Endothelial cell of umbilical vein (primary cell): ENCODE measurements around the gene AKAP6. TPM values are rescaled to one million over a fixed set of nuclear protein-coding genes. Genes with fewer than 3 reads are reported as not detected.

Source experiments
- BruUV-seq: library from RNA; stranded (reverse); fragments of 400-500 nt; replicated peaks from 2 replicates; lab custom pipeline; 2021; lab: Mats Ljungman, UMichigan
- CTCF ChIA-PET: fragments of 300-600, 350-600 bp; sonication (Branson Sonifier 250); formaldehyde crosslinking; loops from one replicate; lab custom pipeline; 2021; ENCODE audit warnings: antibody characterized with exemption, inconsistent platforms; lab: Charles Lee
- POLR2A ChIA-PET: fragments of 300-600, 350-600 bp; sonication (Branson Sonifier 250); formaldehyde crosslinking; loops from one replicate; lab custom pipeline; 2021; ENCODE audit warnings: antibody characterized with exemption, inconsistent platforms; lab: Charles Lee
- DNase-seq: peaks from one replicate; pipeline ENCODE4 v3.0.0-alpha.2; 2011; ENCODE audit warnings: low read depth, low spot score
- FAIRE-seq: peaks from 2 replicates; lab custom pipeline; 2011; peaks lifted over from hg19 to GRCh38; lab: Jason Lieb, UNC
- H2AFZ ChIP-seq: 2 replicates; pipeline ENCODE4 v1.6.0; 2012; ENCODE audit warnings: low read depth, low read length, control low read depth, inconsistent platforms
- H3K27ac ChIP-seq: 2 replicates; pipeline ENCODE4 v1.5.1; 2011; ENCODE audit warnings: low read depth, mild to moderate bottlenecking, control low read depth, low read length, moderate library complexity; ENCODE audit not compliant: insufficient read depth
- H3K27me3 ChIP-seq, 2 experiments: 2 replicates each; pipeline versions ENCODE4 v1.6.0 to v1.6.1; 2011; ENCODE audit warnings: low read length in 2 of 2, mixed read lengths in 1 of 2; ENCODE audit not compliant: control insufficient read depth in 2 of 2, insufficient read depth in 2 of 2
- H3K36me3 ChIP-seq, 2 experiments: 2 replicates in 1 of 2; 3 replicates in 1 of 2; pipeline ENCODE4 v1.5.1; 2011; ENCODE audit warnings: low read length in 2 of 2, mild to moderate bottlenecking in 1 of 2, moderate library complexity in 1 of 2; ENCODE audit not compliant: control insufficient read depth in 2 of 2, insufficient read depth in 2 of 2; ENCODE audit errors: extremely low read depth in 1 of 2
- H3K4me1 ChIP-seq: 3 replicates; pipeline ENCODE4 v1.5.1; 2011; ENCODE audit warnings: mild to moderate bottlenecking, low read length; ENCODE audit not compliant: control insufficient read depth, insufficient read depth; ENCODE audit errors: extremely low read depth
- H3K4me2 ChIP-seq: 2 replicates; pipeline ENCODE4 v1.6.1; 2011; ENCODE audit warnings: low read length, control low read depth, mixed read lengths; ENCODE audit not compliant: insufficient read depth
- H3K4me3 ChIP-seq, 3 experiments: fragments of 200-600 bp in 1 of 3; sonication (generic), shearing (Covaris generic) in 1 of 3; replicated peaks in 1 of 3; 2 replicates each; pipeline ENCODE4 v1.5.1; 2011 to 2016; ENCODE audit warnings: control low read depth in 3 of 3, low read length in 3 of 3, mild to moderate bottlenecking in 2 of 3, inconsistent platforms in 1 of 3, low read depth in 1 of 3, moderate library complexity in 1 of 3; ENCODE audit not compliant: insufficient read depth in 1 of 3
- H3K79me2 ChIP-seq: 2 replicates; pipeline ENCODE4 v1.6.0; 2012; ENCODE audit warnings: low read length, inconsistent platforms; ENCODE audit not compliant: control insufficient read depth, insufficient read depth
- H3K9ac ChIP-seq: replicated peaks from 2 replicates; pipeline ENCODE3; 2011; ENCODE audit warnings: low read length, control low read depth; ENCODE audit not compliant: insufficient read depth; ENCODE audit errors: extremely low read depth
- H3K9me1 ChIP-seq: replicated peaks from 3 replicates; pipeline ENCODE4 v1.6.0; 2011; ENCODE audit warnings: mild to moderate bottlenecking, low read length; ENCODE audit not compliant: control insufficient read depth, insufficient read depth; ENCODE audit errors: extremely low read depth
- H3K9me3 ChIP-seq: replicated peaks from 2 replicates; pipeline ENCODE4 v1.5.1; 2012; ENCODE audit warnings: low read length, inconsistent platforms; ENCODE audit not compliant: control insufficient read depth, insufficient read depth
- H4K20me1 ChIP-seq: replicated peaks from 2 replicates; pipeline ENCODE3; 2011; ENCODE audit warnings: mild to moderate bottlenecking, low read length; ENCODE audit not compliant: control insufficient read depth, insufficient read depth; ENCODE audit errors: extremely low read depth
- EZH2 ChIP-seq: IDR thresholded peaks from 2 replicates; pipeline ENCODE4 v1.6.1; 2012; ENCODE audit warnings: borderline replicate concordance, low read depth, mild to moderate bottlenecking, moderate library complexity, low read length, inconsistent platforms; ENCODE audit not compliant: severe bottlenecking
- FOS ChIP-seq: IDR thresholded peaks from 2 replicates; pipeline ENCODE4 v1.6.1; 2011; ENCODE audit warnings: mild to moderate bottlenecking, low read length, moderate library complexity, borderline replicate concordance; ENCODE audit not compliant: insufficient read depth
- GATA2 ChIP-seq: IDR thresholded peaks from 2 replicates; pipeline ENCODE4 v1.7.0; 2011; ENCODE audit warnings: low read depth, mild to moderate bottlenecking, moderate library complexity, mixed read lengths, low read length; ENCODE audit not compliant: insufficient read length, insufficient read depth
- JUN ChIP-seq: IDR thresholded peaks from 2 replicates; pipeline ENCODE4 v1.6.1; 2011; ENCODE audit warnings: borderline replicate concordance, low read depth; ENCODE audit not compliant: insufficient read length, insufficient read depth
- MYC ChIP-seq: IDR thresholded peaks from one replicate; pipeline ENCODE4 v1.6.1; 2011; ENCODE audit warnings: mild to moderate bottlenecking, low read depth, low read length
- POLR2A ChIP-seq: IDR thresholded peaks from 2 replicates; pipeline ENCODE4 v1.6.1; 2012; ENCODE audit warnings: low read depth, mild to moderate bottlenecking, control low read depth, low read length
- POLR2AphosphoS5 ChIP-seq: IDR thresholded peaks from 2 replicates; pipeline ENCODE4 v1.6.1; 2012; ENCODE audit warnings: low read depth, mild to moderate bottlenecking, control low read depth, low read length, moderate library complexity; ENCODE audit not compliant: insufficient read depth
- dilution Hi-C: fragments of 300-500 bp; cut with MboI; formaldehyde crosslinking; loops from one replicate; pipeline ENCODE4 v1.15.0; 2019; ENCODE audit warnings: low sequenced_read_pairs; ENCODE audit not compliant: extremely low pct_ligation_motif_present
- intact Hi-C: fragments of 100-400 bp; cut with micrococcal nuclease; formaldehyde crosslinking; loops from one replicate; pipeline ENCODE4 v1.10.0; 2022
- polyA plus RNA-seq, 4 experiments: library from polyadenylated mRNA; depleted of rRNA in 3 of 4; stranded (reverse) in 3 of 4; unstranded in 1 of 4; fragments of >200 nt; gene quantifications; 2 replicates each; pipeline versions ENCODE4 v1.2.1 to v1.2.3, GENCODE V29; 2011 to 2012; ENCODE audit warnings: missing spikeins in 1 of 4
- total RNA-seq: library from RNA; stranded (reverse); gene quantifications from 2 replicates; pipeline ENCODE4 v1.2.3, GENCODE V29; 2021
- TF ChIP-seq, protein P1 (sequence below): IDR thresholded peaks from 2 replicates; pipeline ENCODE4 v1.6.1; 2011; ENCODE audit not compliant: insufficient read depth, insufficient read length
- TF ChIP-seq, protein P2 (sequence below), 2 donors: IDR thresholded peaks; 1 replicate in 1 of 2; 2 replicates in 1 of 2; pipeline ENCODE4 v1.5.1; 2011; ENCODE audit warnings: low read length in 2 of 2, mild to moderate bottlenecking in 2 of 2, moderate library complexity in 2 of 2, control low read depth in 1 of 2, inconsistent platforms in 1 of 2, low read depth in 1 of 2; ENCODE audit not compliant: insufficient read depth in 1 of 2; ENCODE audit errors: extremely low read depth in 1 of 2

The AKAP6 gene
- total and polyA plus RNA-seq, 2 donors (not counting 3 experiments of a cell fraction or from before 2014, with no cell fraction given), result 0.03 to 0.49 TPM

DNA sequence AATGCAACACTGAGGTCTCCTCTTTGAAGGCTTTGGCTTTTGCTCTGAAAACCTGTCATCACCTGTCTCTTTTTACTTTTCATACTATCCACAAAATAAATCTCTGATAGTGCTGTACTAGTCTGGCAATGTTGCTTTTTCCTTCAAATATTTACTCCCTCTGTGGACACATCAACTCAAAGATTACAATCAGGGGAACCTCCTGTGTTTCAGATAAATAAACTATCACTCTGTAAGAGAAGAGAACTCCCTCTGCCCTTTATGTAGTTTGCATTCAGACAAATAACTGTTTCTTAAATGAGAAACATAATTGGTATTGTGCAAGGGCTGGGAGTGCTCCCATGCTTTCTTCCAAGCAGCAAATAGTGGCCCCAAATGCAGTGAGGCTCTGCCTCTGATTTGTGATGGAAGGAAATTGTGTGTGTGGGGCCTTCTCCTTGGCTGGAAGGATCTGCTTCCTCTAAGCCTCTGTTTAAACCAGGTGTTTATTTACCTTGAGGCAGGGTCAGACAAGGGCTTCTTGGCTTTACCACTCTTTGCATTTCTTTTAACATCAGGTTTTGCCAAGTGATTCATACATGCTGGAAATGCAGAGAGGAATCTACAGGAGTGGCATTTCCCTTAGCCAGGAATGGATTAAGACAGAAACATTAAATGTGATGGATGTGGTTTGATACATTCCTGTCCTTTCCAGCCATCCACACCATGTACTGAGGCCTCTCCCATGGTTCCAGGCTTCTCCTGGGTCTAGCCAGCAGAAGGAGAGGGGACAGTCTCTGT lies 69.0 kb downstream of the AKAP6 start:
- TF ChIP-seq POLR2A, result no peak
- no peak for TF ChIP-seq MYC
- dilution Hi-C loops, result no loop called here
- no peak overlapping the region for H3K27ac ChIP-seq
- ChIA-PET CTCF (no interaction called here), POLR2A (no interaction called here)
- intact Hi-C loops, result no loop called here
- no peaks in the 10 kb centered on the region for H3K9me3 ChIP-seq
- H3K4me2 ChIP-seq, result no peak overlapping the region
- H2AFZ ChIP-seq, result peak overlapping the region; percentile 52
- no peaks in the 10 kb centered on the region for H3K27me3 ChIP-seq
- no peaks in the 10 kb centered on the region for H3K4me1 ChIP-seq
- H3K9ac ChIP-seq, result no peak overlapping the region
- no peaks in the 10 kb centered on the region for H3K79me2 ChIP-seq
- no peak overlapping the region for H3K4me3 ChIP-seq
- FAIRE-seq (peak; percentile 60), DNase-seq (peak; percentile 57)
- no TSS peak for BruUV-seq
- H3K36me3 ChIP-seq, result no peaks in the 10 kb centered on the region
- H4K20me1 ChIP-seq, result no peaks in the 10 kb centered on the region
- no peaks in the 10 kb centered on the region for H3K9me1 ChIP-seq

DNA sequence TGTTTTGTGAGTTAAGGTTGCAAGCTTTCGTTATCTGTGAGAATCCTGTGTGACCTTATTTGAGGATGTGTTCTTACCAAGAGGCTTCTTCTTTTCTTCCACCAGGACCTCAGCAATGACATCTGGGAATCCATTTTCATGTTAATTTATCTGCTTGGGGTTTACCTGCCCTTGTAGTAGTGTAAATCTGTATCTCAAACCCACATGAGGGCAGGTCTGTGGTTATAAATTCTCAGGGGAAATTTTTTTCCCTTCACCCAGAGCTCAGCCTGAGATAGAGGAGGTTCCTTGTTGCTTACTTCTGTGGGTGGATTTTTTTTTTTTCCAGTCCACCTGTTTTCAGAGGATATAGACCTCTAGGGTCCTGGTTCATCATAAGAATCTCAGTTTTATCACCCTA lies 70.8 kb downstream of the AKAP6 start:
- BruUV-seq, result no TSS peak
- Histone ChIP-seq H3K9ac (no peak overlapping the region), H3K9me1 (no peaks in the 10 kb centered on the region), H3K9me3 (no peaks in the 10 kb centered on the region), H3K79me2 (no peaks in the 10 kb centered on the region), H2AFZ (no peak overlapping the region), H3K27me3 (no peaks in the 10 kb centered on the region), H3K4me1 (no peaks in the 10 kb centered on the region), H3K36me3 (no peaks in the 10 kb centered on the region), H3K27ac (no peak overlapping the region), H3K4me3 (no peak overlapping the region), H4K20me1 (no peaks in the 10 kb centered on the region), H3K4me2 (no peak overlapping the region)
- ChIA-PET CTCF (interaction anchor here (0.9 to 1.5 kb wide), 3 partner anchors 14 to 32 kb away, joined by 3 to 5 read pairs (median 5); no protein-coding TSS in a partner anchor), POLR2A (no interaction called here)
- dilution Hi-C loops, result no loop called here
- no peak for DNase-seq
- FAIRE-seq, result no peak
- intact Hi-C loops, result no loop called here
- TF ChIP-seq MYC (no peak), JUN (no peak), GATA2 (no peak), POLR2AphosphoS5 (no peak), EZH2 (no peak), FOS (no peak), POLR2A (no peak)
- TF ChIP-seq, protein P1, sequence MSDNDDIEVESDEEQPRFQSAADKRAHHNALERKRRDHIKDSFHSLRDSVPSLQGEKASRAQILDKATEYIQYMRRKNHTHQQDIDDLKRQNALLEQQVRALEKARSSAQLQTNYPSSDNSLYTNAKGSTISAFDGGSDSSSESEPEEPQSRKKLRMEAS, result no peak
- TF ChIP-seq, protein P2, sequence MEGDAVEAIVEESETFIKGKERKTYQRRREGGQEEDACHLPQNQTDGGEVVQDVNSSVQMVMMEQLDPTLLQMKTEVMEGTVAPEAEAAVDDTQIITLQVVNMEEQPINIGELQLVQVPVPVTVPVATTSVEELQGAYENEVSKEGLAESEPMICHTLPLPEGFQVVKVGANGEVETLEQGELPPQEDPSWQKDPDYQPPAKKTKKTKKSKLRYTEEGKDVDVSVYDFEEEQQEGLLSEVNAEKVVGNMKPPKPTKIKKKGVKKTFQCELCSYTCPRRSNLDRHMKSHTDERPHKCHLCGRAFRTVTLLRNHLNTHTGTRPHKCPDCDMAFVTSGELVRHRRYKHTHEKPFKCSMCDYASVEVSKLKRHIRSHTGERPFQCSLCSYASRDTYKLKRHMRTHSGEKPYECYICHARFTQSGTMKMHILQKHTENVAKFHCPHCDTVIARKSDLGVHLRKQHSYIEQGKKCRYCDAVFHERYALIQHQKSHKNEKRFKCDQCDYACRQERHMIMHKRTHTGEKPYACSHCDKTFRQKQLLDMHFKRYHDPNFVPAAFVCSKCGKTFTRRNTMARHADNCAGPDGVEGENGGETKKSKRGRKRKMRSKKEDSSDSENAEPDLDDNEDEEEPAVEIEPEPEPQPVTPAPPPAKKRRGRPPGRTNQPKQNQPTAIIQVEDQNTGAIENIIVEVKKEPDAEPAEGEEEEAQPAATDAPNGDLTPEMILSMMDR (IDR thresholded peaks at IDR 0.05; ENCODE audit: extremely low read depth in 1 of 2, insufficient read depth in 1 of 2, low read depth in 1 of 2, low read length in 2 of 2), result no peak
